Gastroesophageal sphincter (tissue), 3 donors: Measurements from ENCODE around the gene PPP1R14B.

Experiments used
- EP300 ChIP-seq: sonication (generic); formaldehyde crosslinking; IDR thresholded peaks from one replicate; pipeline ENCODE4 v1.6.1; 2017; ENCODE audit warnings: antibody characterized with exemption, mild to moderate bottlenecking
- POLR2A ChIP-seq, 2 donors: fragments of 450-650 bp; IDR thresholded peaks; one replicate each; pipeline ENCODE4 v1.6.1; 2017; ENCODE audit warnings: antibody characterized with exemption in 2 of 2, mild to moderate bottlenecking in 2 of 2, moderate library complexity in 1 of 2
- TF ChIP-seq, protein P1 (sequence below), 4 experiments: fragments of 200-600 bp in 2 of 4; fragments of 450-650 bp in 2 of 4; sonication (generic) in 1 of 4; IDR thresholded peaks; one replicate each; pipeline ENCODE4 v1.5.1; 2017 to 2019; ENCODE audit warnings: antibody characterized with exemption in 4 of 4, mild to moderate bottlenecking in 2 of 4, moderate library complexity in 2 of 4

DNA sequence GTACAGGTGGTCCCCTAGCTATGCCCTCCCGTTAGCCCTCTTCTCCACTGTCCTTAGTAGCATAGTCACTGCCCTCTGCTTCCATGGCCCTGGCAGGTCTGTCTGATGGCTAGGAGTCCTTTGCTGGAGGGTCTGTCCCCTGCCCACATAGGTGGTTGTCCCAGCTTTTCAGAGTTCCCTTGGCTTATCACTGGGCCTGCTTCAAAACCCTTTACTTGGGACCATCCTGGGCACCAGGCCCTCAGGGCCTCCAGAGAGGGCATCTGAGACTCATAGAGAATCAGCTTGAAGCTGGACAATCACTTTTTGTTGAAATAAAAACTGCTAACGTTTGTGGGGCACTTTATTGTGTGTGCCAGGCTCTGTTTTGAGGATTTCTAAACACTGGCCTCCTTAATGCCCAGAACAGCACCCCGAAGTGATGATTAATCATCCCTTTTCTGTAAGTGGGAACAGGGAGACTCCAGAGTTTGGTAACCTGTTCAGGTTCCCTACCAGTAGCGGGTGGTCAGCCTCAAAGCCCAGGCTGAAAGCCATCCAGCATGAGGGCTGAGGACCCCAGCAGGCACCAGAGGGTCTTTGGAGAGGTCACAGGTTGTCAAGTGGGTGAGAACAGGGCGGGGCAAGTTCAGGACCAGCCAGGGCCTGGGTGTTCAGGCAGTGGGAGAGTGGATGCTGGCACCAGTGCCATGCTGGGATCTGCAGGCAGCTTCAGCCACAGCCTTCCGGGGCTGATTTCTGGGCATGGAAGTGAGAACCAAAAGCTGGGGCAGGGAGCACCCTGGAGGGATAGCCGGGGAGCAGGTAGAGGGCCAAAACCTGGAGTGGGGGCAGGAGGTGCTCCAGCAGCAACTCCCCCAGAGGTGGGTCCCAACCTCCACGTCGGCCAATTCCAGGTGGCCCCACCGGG, 43.9 kb upstream of the PPP1R14B start:
- TF ChIP-seq, protein P1, sequence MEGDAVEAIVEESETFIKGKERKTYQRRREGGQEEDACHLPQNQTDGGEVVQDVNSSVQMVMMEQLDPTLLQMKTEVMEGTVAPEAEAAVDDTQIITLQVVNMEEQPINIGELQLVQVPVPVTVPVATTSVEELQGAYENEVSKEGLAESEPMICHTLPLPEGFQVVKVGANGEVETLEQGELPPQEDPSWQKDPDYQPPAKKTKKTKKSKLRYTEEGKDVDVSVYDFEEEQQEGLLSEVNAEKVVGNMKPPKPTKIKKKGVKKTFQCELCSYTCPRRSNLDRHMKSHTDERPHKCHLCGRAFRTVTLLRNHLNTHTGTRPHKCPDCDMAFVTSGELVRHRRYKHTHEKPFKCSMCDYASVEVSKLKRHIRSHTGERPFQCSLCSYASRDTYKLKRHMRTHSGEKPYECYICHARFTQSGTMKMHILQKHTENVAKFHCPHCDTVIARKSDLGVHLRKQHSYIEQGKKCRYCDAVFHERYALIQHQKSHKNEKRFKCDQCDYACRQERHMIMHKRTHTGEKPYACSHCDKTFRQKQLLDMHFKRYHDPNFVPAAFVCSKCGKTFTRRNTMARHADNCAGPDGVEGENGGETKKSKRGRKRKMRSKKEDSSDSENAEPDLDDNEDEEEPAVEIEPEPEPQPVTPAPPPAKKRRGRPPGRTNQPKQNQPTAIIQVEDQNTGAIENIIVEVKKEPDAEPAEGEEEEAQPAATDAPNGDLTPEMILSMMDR (IDR thresholded peaks at IDR 0.05), result no peak
- TF ChIP-seq POLR2A (IDR thresholded peaks at IDR 0.05), result no peak
- no peak for TF ChIP-seq EP300
